K562 (cell line): ENCODE measurements around the gene CPED1. TPM values are rescaled to one million over a fixed set of nuclear protein-coding genes. Genes with fewer than 3 reads are reported as not detected.

Experiments used
- ARID1B ChIP-seq: fragments of 450-650 bp; IDR thresholded peaks from 2 replicates; pipeline ENCODE4 v1.6.1; 2016; ENCODE audit warnings: antibody characterized with exemption, mild to moderate bottlenecking, inconsistent platforms
- FOXK1 ChIP-seq: sonication (generic); formaldehyde crosslinking; IDR thresholded peaks from 2 replicates; pipeline ENCODE4 v1.8.0; 2022; ENCODE audit warnings: missing genetic modification reagents, mild to moderate bottlenecking, borderline replicate concordance
- MAFG ChIP-seq: fragments of 450-650 bp; conservative IDR thresholded peaks from 2 replicates; pipeline ENCODE4 v1.6.1; 2016; ENCODE audit warnings: missing genetic modification characterization, missing compliant biosample characterization
- MTA3 ChIP-seq: fragments of 450-650 bp; formaldehyde crosslinking; IDR thresholded peaks from 2 replicates; pipeline ENCODE4 v1.6.1; 2017; ENCODE audit warnings: mild to moderate bottlenecking, borderline replicate concordance
- NFE2 ChIP-seq: IDR thresholded peaks from 2 replicates; pipeline ENCODE4 v1.6.1; 2014; ENCODE audit warnings: antibody characterized with exemption, low read depth
- PHF8 ChIP-seq: fragments of 200-600 bp; sonication (generic); IDR thresholded peaks from 2 replicates; pipeline ENCODE4 v1.6.1; 2012; ENCODE audit warnings: mixed run types, mild to moderate bottlenecking, inconsistent platforms, low read length, moderate library complexity, borderline replicate concordance
- PPARD ChIP-seq: fragments of 250-450 bp; sonication (Bioruptor Pico); IDR thresholded peaks from 2 replicates; pipeline ENCODE4 v1.8.0; 2022; ENCODE audit warnings: inconsistent platforms, mild to moderate bottlenecking, moderate library complexity
- REST ChIP-seq, 2 experiments: fragments of 450-650 bp; formaldehyde crosslinking in 1 of 2; IDR thresholded peaks; 2 replicates each; pipeline versions ENCODE4 v1.4.0 to v1.6.1; 2014 to 2020; ENCODE audit warnings: mild to moderate bottlenecking in 2 of 2, borderline replicate concordance in 1 of 2, low read depth in 1 of 2
- RFX5 ChIP-seq: IDR thresholded peaks from 2 replicates; pipeline ENCODE4 v1.6.1; 2011; ENCODE audit warnings: low read depth, mild to moderate bottlenecking, improper control_type of control experiment, low read length
- TEAD4 ChIP-seq, 2 experiments: sonication (generic) in 1 of 2; formaldehyde crosslinking in 1 of 2; IDR thresholded peaks; 2 replicates each; pipeline versions ENCODE4 v1.6.1 to v1.8.0; 2012 to 2022; ENCODE audit warnings: borderline replicate concordance in 1 of 2, inconsistent platforms in 1 of 2, low read length in 1 of 2, mild to moderate bottlenecking in 1 of 2, missing genetic modification reagents in 1 of 2
- ZNF143 ChIP-seq: sonication (generic); formaldehyde crosslinking; IDR thresholded peaks from 2 replicates; pipeline ENCODE4 v1.9.0; 2022; ENCODE audit warnings: mild to moderate bottlenecking, missing genetic modification reagents
- ZNF23 ChIP-seq: fragments of 250-450 bp; sonication (Bioruptor Pico); IDR thresholded peaks from 2 replicates; pipeline ENCODE4 v1.4.0; 2020; ENCODE audit warnings: mild to moderate bottlenecking
- polyA plus RNA-seq, 8 experiments: library from polyadenylated mRNA; depleted of rRNA in 4 of 8; stranded (reverse) in 5 of 8; unstranded in 3 of 8; fragments of >200 nt; fragmentation: Nextera tagmentation in 2 of 8; fragmentation: Illumina TruSeq in 1 of 8; extraction: Ambion mirVana in 2 of 8; extraction: Trizol in 1 of 8; gene quantifications; 2 replicates each; pipeline versions ENCODE4 v1.2.1 to v1.2.3, GENCODE V29; 2011 to 2014; ENCODE audit warnings: inconsistent platforms in 1 of 8, missing spikeins in 1 of 8
- total RNA-seq, 7 experiments: library from RNA; depleted of rRNA in 6 of 7; stranded (reverse); fragments of >200 nt in 6 of 7; fragmentation: Illumina TruSeq in 2 of 7; extraction: Trizol in 2 of 7; gene quantifications; 2 replicates each; pipeline versions ENCODE4 v1.2.1 to v1.2.3, GENCODE V29; 2011 to 2021; ENCODE audit warnings: low replicate concordance in 1 of 7
- TF ChIP-seq, protein P1 (sequence below), 2 experiments: IDR thresholded peaks; 2 replicates each; pipeline ENCODE4 v1.6.1; 2012; ENCODE audit warnings: improper control_type of control experiment in 2 of 2, low read depth in 2 of 2, low read length in 2 of 2, borderline replicate concordance in 1 of 2
- TF ChIP-seq, protein P2 (sequence below): sonication (generic); IDR thresholded peaks from 2 replicates; pipeline ENCODE4 v1.6.1; 2016

The CPED1 gene
- total and polyA plus RNA-seq, 9 of the 15 experiments (the other 6 are each of a cell fraction or from before 2014, with no cell fraction given): 195 to 393 (median 290) TPM

DNA sequence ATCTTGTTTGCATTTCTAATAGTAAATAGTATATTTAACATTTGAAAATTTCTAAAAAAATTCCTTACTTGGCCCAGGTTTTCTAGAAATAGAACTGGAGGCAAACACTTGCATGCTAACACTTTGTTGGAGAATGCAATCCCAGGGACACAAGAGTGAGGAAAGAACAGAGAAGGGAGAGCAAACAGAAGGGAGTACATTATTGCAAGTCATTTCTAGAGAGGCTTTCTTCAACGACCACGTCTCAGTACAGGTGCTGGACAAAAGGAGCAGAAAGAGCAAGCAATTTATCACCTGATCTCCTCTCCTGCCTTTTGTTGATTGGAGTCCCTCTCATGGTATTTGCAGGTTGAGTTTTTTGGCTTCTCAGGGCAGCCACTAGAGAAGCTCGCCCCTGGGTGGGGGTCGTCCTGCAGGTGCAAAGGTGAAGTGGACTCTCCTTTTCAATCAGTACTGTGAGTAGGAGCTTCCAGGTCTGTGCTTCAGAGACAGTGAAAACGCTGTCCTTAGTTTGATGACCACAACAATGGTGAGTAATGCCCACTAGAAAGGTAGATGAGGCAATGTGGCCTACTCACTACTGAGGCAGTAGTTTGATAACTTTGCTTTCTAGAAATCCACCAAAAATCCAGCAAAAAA lies 5.2 kb downstream of the CPED1 start (continued):
- TF ChIP-seq, protein P1, sequence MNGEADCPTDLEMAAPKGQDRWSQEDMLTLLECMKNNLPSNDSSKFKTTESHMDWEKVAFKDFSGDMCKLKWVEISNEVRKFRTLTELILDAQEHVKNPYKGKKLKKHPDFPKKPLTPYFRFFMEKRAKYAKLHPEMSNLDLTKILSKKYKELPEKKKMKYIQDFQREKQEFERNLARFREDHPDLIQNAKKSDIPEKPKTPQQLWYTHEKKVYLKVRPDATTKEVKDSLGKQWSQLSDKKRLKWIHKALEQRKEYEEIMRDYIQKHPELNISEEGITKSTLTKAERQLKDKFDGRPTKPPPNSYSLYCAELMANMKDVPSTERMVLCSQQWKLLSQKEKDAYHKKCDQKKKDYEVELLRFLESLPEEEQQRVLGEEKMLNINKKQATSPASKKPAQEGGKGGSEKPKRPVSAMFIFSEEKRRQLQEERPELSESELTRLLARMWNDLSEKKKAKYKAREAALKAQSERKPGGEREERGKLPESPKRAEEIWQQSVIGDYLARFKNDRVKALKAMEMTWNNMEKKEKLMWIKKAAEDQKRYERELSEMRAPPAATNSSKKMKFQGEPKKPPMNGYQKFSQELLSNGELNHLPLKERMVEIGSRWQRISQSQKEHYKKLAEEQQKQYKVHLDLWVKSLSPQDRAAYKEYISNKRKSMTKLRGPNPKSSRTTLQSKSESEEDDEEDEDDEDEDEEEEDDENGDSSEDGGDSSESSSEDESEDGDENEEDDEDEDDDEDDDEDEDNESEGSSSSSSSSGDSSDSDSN (IDR thresholded peaks at IDR 0.05; ENCODE audit: borderline replicate concordance in 1 of 2, low read depth in 2 of 2, low read length in 2 of 2): 0 out of 4 replicates have a peak, but pooled peaks of 1 of the 2 experiments have one; percentile 18
- TF ChIP-seq NFE2: peak; percentile 80
- TF ChIP-seq ZNF23 (CRISPR knock-in tag): peak; percentile 59; the same call in 1 of the 2 replicates
- TF ChIP-seq FOXK1 (CRISPR knock-in tag): peak; percentile 45; the same call in 1 of the 2 replicates
- TF ChIP-seq RFX5: no peak
- no peak for TF ChIP-seq ZNF143 (CRISPR knock-in tag)
- TF ChIP-seq TEAD4 (IDR thresholded peaks at IDR 0.05; ENCODE audit: low read length): 0 out of 2 replicates have a peak, but pooled peaks have one; percentile 12
- TF ChIP-seq TEAD4 (CRISPR knock-in tag; IDR thresholded peaks at IDR 0.05; ENCODE audit: borderline replicate concordance): no peak
- TF ChIP-seq, protein P2, sequence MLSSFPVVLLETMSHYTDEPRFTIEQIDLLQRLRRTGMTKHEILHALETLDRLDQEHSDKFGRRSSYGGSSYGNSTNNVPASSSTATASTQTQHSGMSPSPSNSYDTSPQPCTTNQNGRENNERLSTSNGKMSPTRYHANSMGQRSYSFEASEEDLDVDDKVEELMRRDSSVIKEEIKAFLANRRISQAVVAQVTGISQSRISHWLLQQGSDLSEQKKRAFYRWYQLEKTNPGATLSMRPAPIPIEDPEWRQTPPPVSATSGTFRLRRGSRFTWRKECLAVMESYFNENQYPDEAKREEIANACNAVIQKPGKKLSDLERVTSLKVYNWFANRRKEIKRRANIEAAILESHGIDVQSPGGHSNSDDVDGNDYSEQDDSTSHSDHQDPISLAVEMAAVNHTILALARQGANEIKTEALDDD: 0 out of 2 replicates have a peak, but pooled peaks have one; percentile 25
- peak; percentile 11; the same call in 1 of the 2 replicates for TF ChIP-seq ARID1B
- TF ChIP-seq PPARD (CRISPR knock-in tag): no peak
- 0 out of 2 replicates have a peak, but pooled peaks have one; percentile 58 for TF ChIP-seq MTA3
- no peak for TF ChIP-seq REST (IDR thresholded peaks at IDR 0.05; ENCODE audit: borderline replicate concordance)
- 0 out of 2 replicates have a peak, but pooled peaks have one; percentile 53 for TF ChIP-seq REST (CRISPR knock-in tag; IDR thresholded peaks at IDR 0.05; ENCODE audit: low read depth)
- 0 out of 2 replicates have a peak, but pooled peaks have one; percentile 3 for TF ChIP-seq PHF8
- peak; percentile 78 for TF ChIP-seq MAFG (tag)
